Mucosa of stomach (tissue), 1 donor: ENCODE data around the gene RASL11B.

Source experiments
- H3K27me3 ChIP-seq: one replicate; pipeline ENCODE4 v1.7.0; 2013; ENCODE audit warnings: mild to moderate bottlenecking, low read length; ENCODE audit not compliant: control insufficient read depth, insufficient read depth
- H3K36me3 ChIP-seq: one replicate; pipeline ENCODE4 v1.7.0; 2013; ENCODE audit warnings: low read length; ENCODE audit not compliant: control insufficient read depth, insufficient read depth
- H3K4me1 ChIP-seq: one replicate; pipeline ENCODE4 v1.7.0; 2013; ENCODE audit warnings: mild to moderate bottlenecking, low read length; ENCODE audit not compliant: control insufficient read depth, insufficient read depth
- H3K4me3 ChIP-seq: one replicate; pipeline ENCODE4 v1.7.0; 2013; ENCODE audit warnings: low read length
- H3K9ac ChIP-seq: one replicate; pipeline ENCODE4 v1.7.0; 2013; ENCODE audit warnings: mild to moderate bottlenecking, low read length, moderate library complexity
- H3K9me3 ChIP-seq: one replicate; pipeline ENCODE4 v1.7.0; 2013; ENCODE audit warnings: mild to moderate bottlenecking, low read length, moderate library complexity; ENCODE audit not compliant: control insufficient read depth
- donor health status: Pancreatic carcinoma.

Gene RASL11B

GRCh38 chr4:52848254-52848653 lies 13.9 kb upstream of the RASL11B start:
- Histone ChIP-seq H3K4me1 (peaks cover 25% of the 10 kb centered on the region), H3K27me3 (no peaks in the 10 kb centered on the region), H3K4me3 (no peak overlapping the region), H3K9me3 (no peaks in the 10 kb centered on the region), H3K9ac (no peak overlapping the region), H3K36me3 (no peaks in the 10 kb centered on the region)

- Histone ChIP-seq H3K4me3 (no peak overlapping the region), H3K36me3 (no peaks in the 10 kb centered on the region), H3K27me3 (no peaks in the 10 kb centered on the region), H3K4me1 (peaks cover 25% of the 10 kb centered on the region), H3K9me3 (no peaks in the 10 kb centered on the region), H3K9ac (no peak overlapping the region)
Observed at GRCh38 chr4:52850406-52851124, 11.6 kb upstream of the RASL11B start.

GRCh38 chr4:52852041-52852440 lies 10.1 kb upstream of the RASL11B start:
- Histone ChIP-seq H3K9me3 (no peaks in the 10 kb centered on the region), H3K36me3 (no peaks in the 10 kb centered on the region), H3K9ac (no peak overlapping the region), H3K4me1 (peaks cover 25% of the 10 kb centered on the region), H3K27me3 (no peaks in the 10 kb centered on the region), H3K4me3 (no peak overlapping the region)

GRCh38 chr4:52852711-52853110 lies 9.4 kb upstream of the RASL11B start:
- Histone ChIP-seq H3K4me1 (peaks cover 24% of the 10 kb centered on the region), H3K27me3 (no peaks in the 10 kb centered on the region), H3K36me3 (no peaks in the 10 kb centered on the region), H3K4me3 (no peak overlapping the region), H3K9ac (no peak overlapping the region), H3K9me3 (no peaks in the 10 kb centered on the region)

- no peaks in the 10 kb centered on the region for H3K9me3 ChIP-seq
- no peaks in the 10 kb centered on the region for H3K27me3 ChIP-seq
- H3K4me1 ChIP-seq, result peaks cover 20% of the 10 kb centered on the region
- H3K4me3 ChIP-seq, result no peak overlapping the region
- no peaks in the 10 kb centered on the region for H3K36me3 ChIP-seq
- H3K9ac ChIP-seq, result no peak overlapping the region
Observed at GRCh38 chr4:52853351-52853750, 8.8 kb upstream of the RASL11B start.

GRCh38 chr4:52856801-52857200 lies 5.3 kb upstream of the RASL11B start:
- H3K27me3 ChIP-seq, result no peaks in the 10 kb centered on the region
- H3K9me3 ChIP-seq, result no peaks in the 10 kb centered on the region
- H3K9ac ChIP-seq, result no peak overlapping the region
- no peaks in the 10 kb centered on the region for H3K36me3 ChIP-seq
- no peak overlapping the region for H3K4me3 ChIP-seq
- H3K4me1 ChIP-seq, result no peaks in the 10 kb centered on the region

- H3K9ac ChIP-seq, result no peak overlapping the region
- no peaks in the 10 kb centered on the region for H3K36me3 ChIP-seq
- no peaks in the 10 kb centered on the region for H3K9me3 ChIP-seq
- H3K27me3 ChIP-seq, result no peaks in the 10 kb centered on the region
- no peak overlapping the region for H3K4me3 ChIP-seq
- H3K4me1 ChIP-seq, result peaks cover 21% of the 10 kb centered on the region
Observed at GRCh38 chr4:52860361-52860760, 1.8 kb upstream of the RASL11B start.

GRCh38 chr4:52861171-52861823 lies 820 bp upstream of the RASL11B start:
- Histone ChIP-seq H3K36me3 (no peaks in the 10 kb centered on the region), H3K4me1 (peaks cover 24% of the 10 kb centered on the region), H3K9me3 (no peaks in the 10 kb centered on the region), H3K9ac (peak overlapping the region; percentile 23), H3K27me3 (no peaks in the 10 kb centered on the region), H3K4me3 (peak overlapping the region; percentile 11)

- peak overlapping the region; percentile 23 for H3K4me3 ChIP-seq
- H3K36me3 ChIP-seq, result no peaks in the 10 kb centered on the region
- H3K9ac ChIP-seq, result peak overlapping the region; percentile 36
- H3K27me3 ChIP-seq, result no peaks in the 10 kb centered on the region
- peaks cover 24% of the 10 kb centered on the region for H3K4me1 ChIP-seq
- H3K9me3 ChIP-seq, result no peaks in the 10 kb centered on the region
Observed at GRCh38 chr4:52862639-52863161, 583 bp downstream of the RASL11B start.

GRCh38 chr4:52863324-52863723 lies 1.2 kb downstream of the RASL11B start:
- peaks cover 24% of the 10 kb centered on the region for H3K4me1 ChIP-seq
- no peak overlapping the region for H3K9ac ChIP-seq
- H3K9me3 ChIP-seq, result no peaks in the 10 kb centered on the region
- H3K27me3 ChIP-seq, result no peaks in the 10 kb centered on the region
- H3K4me3 ChIP-seq, result no peak overlapping the region
- no peaks in the 10 kb centered on the region for H3K36me3 ChIP-seq

- H3K4me1 ChIP-seq, result peaks cover 24% of the 10 kb centered on the region
- H3K4me3 ChIP-seq, result no peak overlapping the region
- H3K9ac ChIP-seq, result no peak overlapping the region
- H3K27me3 ChIP-seq, result no peaks in the 10 kb centered on the region
- H3K36me3 ChIP-seq, result no peaks in the 10 kb centered on the region
- no peaks in the 10 kb centered on the region for H3K9me3 ChIP-seq
Observed at GRCh38 chr4:52864793-52865192, 2.7 kb downstream of the RASL11B start.

- H3K4me1 ChIP-seq, result peaks cover 24% of the 10 kb centered on the region
- no peak overlapping the region for H3K4me3 ChIP-seq
- H3K9me3 ChIP-seq, result no peaks in the 10 kb centered on the region
- H3K27me3 ChIP-seq, result no peaks in the 10 kb centered on the region
- no peaks in the 10 kb centered on the region for H3K36me3 ChIP-seq
- no peak overlapping the region for H3K9ac ChIP-seq
Observed at GRCh38 chr4:52865300-52865699, 3.2 kb downstream of the RASL11B start.
